Trophoblast cell (in vitro differentiated cells and primary cell): Measurements from ENCODE around the gene LRRFIP1.

Experiments
- DNase-seq, 2 donors: peaks; one replicate each; pipeline ENCODE4 v3.0.0-alpha.2; 2016
- H2AFZ ChIP-seq: 2 replicates; pipeline ENCODE4 v1.6.1; 2013; ENCODE audit warnings: low read length, moderate library complexity, mild to moderate bottlenecking; ENCODE audit not compliant: insufficient read depth, poor library complexity
- H2AK5ac ChIP-seq: 2 replicates; pipeline ENCODE4 v1.6.1; 2013; ENCODE audit warnings: mild to moderate bottlenecking, low read length
- H2BK120ac ChIP-seq: 2 replicates; pipeline ENCODE4 v1.6.1; 2013; ENCODE audit warnings: low read length, mild to moderate bottlenecking, moderate library complexity; ENCODE audit not compliant: insufficient read depth, poor library complexity
- H2BK12ac ChIP-seq: 2 replicates; pipeline ENCODE4 v1.6.1; 2013; ENCODE audit warnings: mild to moderate bottlenecking, low read length, moderate library complexity
- H2BK5ac ChIP-seq: 2 replicates; pipeline ENCODE4 v1.6.1; 2013; ENCODE audit warnings: low read length, low read depth, moderate library complexity, mild to moderate bottlenecking; ENCODE audit not compliant: poor library complexity
- H3K14ac ChIP-seq: 2 replicates; pipeline ENCODE4 v1.6.1; 2013; ENCODE audit warnings: mild to moderate bottlenecking, low read length
- H3K18ac ChIP-seq: 2 replicates; pipeline ENCODE4 v1.6.1; 2013; ENCODE audit warnings: mild to moderate bottlenecking, low read length
- H3K23ac ChIP-seq: 2 replicates; pipeline ENCODE4 v1.6.1; 2013; ENCODE audit warnings: low read length
- H3K27ac ChIP-seq: 2 replicates; pipeline ENCODE4 v1.5.1; 2013; ENCODE audit warnings: low read depth, mild to moderate bottlenecking, inconsistent platforms, low read length, moderate library complexity
- H3K27me3 ChIP-seq: 2 replicates; pipeline ENCODE4 v1.6.1; 2013; ENCODE audit warnings: inconsistent platforms, mild to moderate bottlenecking, low read length, moderate library complexity; ENCODE audit not compliant: insufficient read depth
- H3K36me3 ChIP-seq, 2 experiments: 1 replicate in 1 of 2; 2 replicates in 1 of 2; pipeline ENCODE4 v1.6.1; 2013; ENCODE audit warnings: low read length in 2 of 2, mild to moderate bottlenecking in 2 of 2, moderate library complexity in 1 of 2; ENCODE audit not compliant: insufficient read depth in 2 of 2, control insufficient read depth in 1 of 2
- H3K4ac ChIP-seq: 2 replicates; pipeline ENCODE4 v1.6.1; 2013; ENCODE audit warnings: low read depth, mild to moderate bottlenecking, low read length, moderate library complexity
- H3K4me1 ChIP-seq, 2 experiments: 1 replicate in 1 of 2; 2 replicates in 1 of 2; pipeline ENCODE4 v1.6.1; 2013; ENCODE audit warnings: low read length in 2 of 2, mild to moderate bottlenecking in 2 of 2, moderate library complexity in 1 of 2; ENCODE audit not compliant: insufficient read depth in 2 of 2, control insufficient read depth in 1 of 2
- H3K4me2 ChIP-seq: 2 replicates; pipeline ENCODE4 v1.6.1; 2013; ENCODE audit warnings: inconsistent platforms, mild to moderate bottlenecking, low read length, moderate library complexity
- H3K4me3 ChIP-seq: 2 replicates; pipeline ENCODE4 v1.5.1; 2013; ENCODE audit warnings: mild to moderate bottlenecking, low read depth, low read length, inconsistent platforms
- H3K79me1 ChIP-seq: one replicate; pipeline ENCODE4 v1.6.1; 2013; ENCODE audit warnings: low read length
- H3K79me2 ChIP-seq: 2 replicates; pipeline ENCODE4 v1.6.1; 2013; ENCODE audit warnings: low read length, mild to moderate bottlenecking; ENCODE audit not compliant: control insufficient read depth, insufficient read depth, poor library complexity
- H3K9ac ChIP-seq: 2 replicates; pipeline ENCODE4 v1.6.1; 2013; ENCODE audit warnings: mild to moderate bottlenecking, low read length
- H3K9me3 ChIP-seq: 2 replicates; pipeline ENCODE4 v1.6.1; 2013; ENCODE audit warnings: low read depth, mild to moderate bottlenecking, control low read depth, inconsistent platforms, low read length; ENCODE audit not compliant: insufficient read depth
- H4K12ac ChIP-seq: 2 replicates; pipeline ENCODE4 v1.6.1; 2013; ENCODE audit warnings: low read depth, mild to moderate bottlenecking, low read length, moderate library complexity
- H4K8ac ChIP-seq: 2 replicates; pipeline ENCODE4 v1.6.1; 2013; ENCODE audit warnings: low read depth, mild to moderate bottlenecking, low read length, moderate library complexity
- H4K91ac ChIP-seq: one replicate; pipeline ENCODE4 v1.6.1; 2013; ENCODE audit warnings: low read depth, mild to moderate bottlenecking, low read length, moderate library complexity
- WGBS: extraction: QIAGEN DNeasy Blood & Tissue Kit; methylation state at CpG from one replicate; pipeline ENCODE4 v1.1.7; 2013; ENCODE audit warnings: missing lambda C conversion rate; ENCODE audit not compliant: insufficient read length, insufficient coverage; ENCODE audit errors: extremely low coverage; 5-methylcytosine and 5-hydroxymethylcytosine counted together

The LRRFIP1 gene

GRCh38 chr2:237757616-237758015 lies 130.2 kb downstream of the LRRFIP1 start:
- Histone ChIP-seq H3K23ac (no peak overlapping the region), H3K27ac (no peak overlapping the region), H2BK5ac (no peak overlapping the region), H2AFZ (no peak overlapping the region), H3K4ac (no peak overlapping the region), H2BK120ac (no peak overlapping the region), H3K27me3 (no peaks in the 10 kb centered on the region), H4K8ac (no peak overlapping the region), H2BK12ac (no peak overlapping the region), H3K4me1 (no peaks in the 10 kb centered on the region), H3K79me1 (no peaks in the 10 kb centered on the region), H3K4me2 (no peak overlapping the region), H3K79me2 (no peaks in the 10 kb centered on the region), H3K18ac (no peak overlapping the region), H4K12ac (no peak overlapping the region), H3K14ac (no peak overlapping the region), H3K4me3 (no peak overlapping the region), H4K91ac (no peak overlapping the region), H3K36me3 (peaks cover 25 to 41% of the 10 kb centered on the region in 2 experiments), H3K9ac (no peak overlapping the region), H3K9me3 (no peaks in the 10 kb centered on the region), H2AK5ac (no peak overlapping the region)
- DNase-seq: no peak
- no CpG with 5 or more reads among the region's 10 CpGs for WGBS

GRCh38 chr2:237758185-237758584 lies 130.8 kb downstream of the LRRFIP1 start:
- no peak overlapping the region for H2BK120ac ChIP-seq
- no peaks in the 10 kb centered on the region for H3K79me2 ChIP-seq
- no peak overlapping the region for H3K18ac ChIP-seq
- no peak overlapping the region for H3K9ac ChIP-seq
- WGBS: no CpG with 5 or more reads among the region's 10 CpGs
- no peak for DNase-seq
- no peak overlapping the region for H2BK5ac ChIP-seq
- no peak overlapping the region for H2BK12ac ChIP-seq
- no peak overlapping the region for H3K4me2 ChIP-seq
- H3K9me3 ChIP-seq: no peaks in the 10 kb centered on the region
- H2AFZ ChIP-seq: no peak overlapping the region
- H4K12ac ChIP-seq: no peak overlapping the region
- no peak overlapping the region for H3K4ac ChIP-seq
- no peaks in the 10 kb centered on the region for H3K4me1 ChIP-seq
- no peak overlapping the region for H4K91ac ChIP-seq
- H3K4me3 ChIP-seq: no peak overlapping the region
- H3K23ac ChIP-seq: no peak overlapping the region
- no peak overlapping the region for H3K27ac ChIP-seq
- H4K8ac ChIP-seq: no peak overlapping the region
- H3K14ac ChIP-seq: no peak overlapping the region
- peaks cover 26 to 42% of the 10 kb centered on the region in 2 experiments for H3K36me3 ChIP-seq
- no peaks in the 10 kb centered on the region for H3K27me3 ChIP-seq
- H3K79me1 ChIP-seq: no peaks in the 10 kb centered on the region
- H2AK5ac ChIP-seq: no peak overlapping the region

GRCh38 chr2:237759176-237759575 lies 131.8 kb downstream of the LRRFIP1 start:
- Histone ChIP-seq H3K4me3 (no peak overlapping the region), H4K8ac (no peak overlapping the region), H3K79me1 (no peaks in the 10 kb centered on the region), H3K4me2 (no peak overlapping the region), H2AFZ (no peak overlapping the region), H3K36me3 (peaks cover 26 to 42% of the 10 kb centered on the region in 2 experiments), H3K27me3 (no peaks in the 10 kb centered on the region), H3K9ac (no peak overlapping the region), H3K9me3 (no peaks in the 10 kb centered on the region), H2AK5ac (no peak overlapping the region), H3K18ac (no peak overlapping the region), H2BK12ac (no peak overlapping the region), H2BK120ac (no peak overlapping the region), H3K4ac (no peak overlapping the region), H3K79me2 (no peaks in the 10 kb centered on the region), H3K27ac (no peak overlapping the region), H2BK5ac (no peak overlapping the region), H4K12ac (no peak overlapping the region), H3K23ac (no peak overlapping the region), H3K4me1 (no peaks in the 10 kb centered on the region), H4K91ac (no peak overlapping the region), H3K14ac (no peak overlapping the region)
- no CpG with 5 or more reads among the region's 10 CpGs for WGBS
- no peak for DNase-seq

DNA sequence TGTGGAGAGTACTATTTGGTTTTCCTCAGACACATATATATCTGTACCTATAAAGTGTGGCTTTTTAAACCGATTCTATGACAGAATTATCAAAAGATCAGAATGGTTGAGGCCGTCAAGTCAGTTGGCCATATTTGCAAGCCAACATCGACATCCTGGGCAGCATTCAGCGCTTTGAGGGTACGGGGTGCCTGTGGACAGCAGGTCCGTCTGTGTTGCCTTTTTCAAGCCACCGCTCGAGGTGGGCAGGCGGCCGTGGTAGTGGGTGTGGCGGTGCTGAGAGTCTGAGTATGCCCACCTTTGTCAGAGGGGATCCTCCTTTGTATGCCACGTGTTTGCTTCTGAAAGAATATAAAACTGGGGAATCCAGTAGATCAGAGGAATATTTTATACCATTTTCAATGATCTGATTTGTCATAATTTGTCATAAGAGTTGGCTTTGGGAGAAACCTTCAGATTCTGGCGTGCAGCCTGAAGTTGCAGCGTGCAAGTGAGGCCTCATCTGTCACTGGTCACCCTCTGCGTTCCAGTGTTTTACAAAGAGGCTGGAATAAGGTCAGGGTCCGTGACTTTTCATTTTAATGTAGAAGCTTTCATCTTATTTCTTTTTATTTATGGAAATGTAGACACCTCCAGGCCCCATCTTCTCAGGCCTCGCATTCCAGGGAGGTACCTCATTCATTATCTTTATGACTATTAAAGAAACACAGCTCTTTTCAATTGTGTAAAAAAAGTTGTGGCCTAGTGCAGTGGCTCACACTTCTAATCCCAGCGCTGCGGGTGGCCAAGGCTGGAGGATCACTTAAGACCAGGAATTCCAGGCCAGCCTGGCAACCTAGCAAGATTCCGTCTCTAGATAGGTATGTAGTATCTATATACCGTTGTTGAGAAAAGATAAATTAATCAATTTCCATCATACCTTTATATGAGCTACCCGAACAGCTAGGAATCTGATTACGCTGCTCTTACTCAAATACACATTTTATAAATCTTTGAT lies 133.4 kb downstream of the LRRFIP1 start:
- Histone ChIP-seq H3K4ac (no peak overlapping the region), H3K79me1 (no peaks in the 10 kb centered on the region), H3K23ac (no peak overlapping the region), H2BK5ac (no peak overlapping the region), H2AK5ac (no peak overlapping the region), H2BK12ac (no peak overlapping the region), H3K4me2 (no peak overlapping the region), H3K4me3 (no peak overlapping the region), H3K9ac (no peak overlapping the region), H2BK120ac (no peak overlapping the region), H3K27ac (no peak overlapping the region), H2AFZ (no peak overlapping the region), H4K12ac (no peak overlapping the region), H3K14ac (no peak overlapping the region), H4K8ac (no peak overlapping the region), H3K18ac (no peak overlapping the region), H3K27me3 (no peaks in the 10 kb centered on the region), H3K36me3 (peaks cover 17 to 34% of the 10 kb centered on the region in 2 experiments), H3K4me1 (peaks cover under 1% of the 10 kb centered on the region in 2 experiments), H3K79me2 (no peaks in the 10 kb centered on the region), H4K91ac (no peak overlapping the region), H3K9me3 (no peaks in the 10 kb centered on the region)
- no CpG with 5 or more reads among the region's 23 CpGs for WGBS
- DNase-seq: peak in 1 of 2 donors; percentile 13
